ENCODE results near the gene ZNF774. TPM values are rescaled to one million over a fixed set of nuclear protein-coding genes. Genes with fewer than 3 reads are reported as not detected.

ZNF774 gene
- total and polyA plus RNA-seq, 2 of the 13 experiments (the other 11 are each of a cell fraction or from before 2014, with no cell fraction given) = 0.59 to 1.4 TPM

GRCh38 chr15:90386221-90386620 lies 34.1 kb downstream of the ZNF774 start (continued):
- TF ChIP-seq BORCS8-MEF2B (CRISPR knock-in tag; IDR thresholded peaks at IDR 0.05) (no peak), ZBTB49 (CRISPR knock-in tag; IDR thresholded peaks at IDR 0.05; ENCODE audit: borderline replicate concordance) (no peak)

- H3K79me2 ChIP-seq (ENCODE audit: insufficient read depth, low read length) = peaks cover 6% of the 10 kb centered on the region
- peak within 1 kb of the TSS; percentile 65 for H3K27ac ChIP-seq (ENCODE audit: extremely low read length, insufficient read depth, low read length)
- DNase-seq (ENCODE audit: low spot score) (peak; percentile 92), ATAC-seq (peak; percentile 98), FAIRE-seq (peak; percentile 88)
- BruUV-seq (replicated peaks) = no TSS peak
- H3K4me1 ChIP-seq (ENCODE audit: insufficient read depth, low read length) = peaks cover 17% of the 10 kb centered on the region
- H3K4me3 ChIP-seq (replicated peaks in 1 of 3; ENCODE audit: insufficient read depth in 1 of 3, low read depth in 2 of 3, low read length in 3 of 3) = peak within 1 kb of the TSS; percentile 90 to 96 (median 92)
- in situ Hi-C loops (cut with HindIII; ENCODE audit: extremely low pct_ligation_motif_present, low pct_unique_long_range_greater_than_20kb) = no loop called here
- WGBS (ENCODE audit: low lambda C conversion rate) = 3% methylated on average over 10 of the region's 62 CpGs
- peaks cover 2 to 11% of the 10 kb centered on the region in 2 experiments; a peak in 2 of 5 replicates for H3K36me3 ChIP-seq (replicated peaks in 1 of 2; ENCODE audit: control insufficient read depth in 1 of 2, insufficient read depth in 2 of 2, low read length in 2 of 2)
- H3K9me3 ChIP-seq (ENCODE audit: low read length) = no peaks in the 10 kb centered on the region
- no peaks in the 10 kb centered on the region; a peak in 1 of 5 replicates for H3K27me3 ChIP-seq (ENCODE audit: control insufficient read depth in 1 of 2, insufficient read depth in 2 of 2, low read length in 2 of 2)
- ChIA-PET POLR2A (interaction anchor here (0.7 to 2.4 kb wide), 15 partner anchors 10 to 581 kb away, joined by 3 to 17 read pairs (median 4); partner anchors contain the start of genes TTLL13 and ZNF774), CTCF (ENCODE audit: low intra/inter-chr PET ratio, low total read pairs) (no interaction called here)
- H3K4me2 ChIP-seq (ENCODE audit: low read depth, low read length) = peak within 1 kb of the TSS; percentile 98
- H2AFZ ChIP-seq (ENCODE audit: low read length) = peak within 1 kb of the TSS; percentile 100
- H4K20me1 ChIP-seq (ENCODE audit: insufficient read depth, low read length) = no peaks in the 10 kb centered on the region
- intact Hi-C loops (cut with micrococcal nuclease; ENCODE audit: unreplicated experiment) = no loop called here
- peak within 1 kb of the TSS; percentile 82 for H3K9ac ChIP-seq (ENCODE audit: insufficient read depth, low read depth, low read length)
- TF ChIP-seq SP5 (CRISPR knock-in tag; IDR thresholded peaks at IDR 0.05; ENCODE audit: borderline replicate concordance, low read depth) (peak; percentile 24; the same call in 1 of the 2 replicates), ISL2 (CRISPR knock-in tag; IDR thresholded peaks at IDR 0.05) (0 out of 2 replicates have a peak, but pooled peaks have one; percentile 13), SP1 (IDR thresholded peaks at IDR 0.05) (no peak), SP1 (CRISPR knock-in tag; IDR thresholded peaks at IDR 0.05) (0 out of 2 replicates have a peak, but pooled peaks have one; percentile 12), ELK4 (CRISPR knock-in tag; IDR thresholded peaks at IDR 0.05; ENCODE audit: borderline replicate concordance) (no peak), SETDB1 (CRISPR knock-in tag; IDR thresholded peaks at IDR 0.05; ENCODE audit: borderline replicate concordance) (no peak), HNRNPLL (IDR thresholded peaks at IDR 0.05; ENCODE audit: low read depth, low read length, poor library complexity, severe bottlenecking) (peak; percentile 8), CHD2 (IDR thresholded peaks at IDR 0.05; ENCODE audit: low read depth, low read length) (0 out of 2 replicates have a peak, but pooled peaks have one; percentile 39), RBFOX2 (IDR thresholded peaks at IDR 0.05; ENCODE audit: low read depth, low read length) (peak; percentile 78), PTBP1 (IDR thresholded peaks at IDR 0.05; ENCODE audit: low read depth, low read length, poor library complexity, severe bottlenecking) (no peak), ARID5B (CRISPR knock-in tag; IDR thresholded peaks at IDR 0.05) (peak; percentile 7; the same call in 1 of the 2 replicates), TRIM24 (CRISPR knock-in tag; IDR thresholded peaks at IDR 0.05) (no peak)
Measured at GRCh38 chr15:90387534-90388461, 35.7 kb downstream of the ZNF774 start, which contains the start of gene IQGAP1. Gene IQGAP1 (plus strand): TSS chr15:90388242. CDS start chr15:90388342, 100 bp downstream.
